HepG2 (cell line): ENCODE measurements around the gene SAP25. TPM values are rescaled to one million over a fixed set of nuclear protein-coding genes. Genes with fewer than 3 reads are reported as not detected.

Experiments
- EP300 ChIP-seq, 3 experiments: sonication (generic) in 1 of 3; formaldehyde crosslinking in 1 of 3; IDR thresholded peaks; 2 replicates each; pipeline versions ENCODE4 v1.5.1 to v1.6.1; 2011 to 2020; ENCODE audit warnings: low read depth in 2 of 3, low read length in 2 of 3, borderline replicate concordance in 1 of 3, improper control_type of control experiment in 1 of 3, mild to moderate bottlenecking in 1 of 3, missing genetic modification reagents in 1 of 3, moderate library complexity in 1 of 3
- ESRRA ChIP-seq: sonication (generic); formaldehyde crosslinking; IDR thresholded peaks from 2 replicates; pipeline ENCODE4 v1.5.1; 2020; ENCODE audit warnings: mild to moderate bottlenecking, low read depth, missing genetic modification reagents
- HES4 ChIP-seq: sonication (generic); formaldehyde crosslinking; IDR thresholded peaks from 2 replicates; pipeline ENCODE4 v1.9.0; 2021; ENCODE audit warnings: mild to moderate bottlenecking, missing genetic modification reagents, borderline replicate concordance
- HMGXB3 ChIP-seq: sonication (generic); formaldehyde crosslinking; IDR thresholded peaks from 2 replicates; pipeline ENCODE4 v1.4.0; 2020; ENCODE audit warnings: missing genetic modification reagents, borderline replicate concordance
- PRMT3 ChIP-seq: sonication (generic); formaldehyde crosslinking; IDR thresholded peaks from 2 replicates; pipeline ENCODE4 v1.8.1; 2022; ENCODE audit warnings: low read depth, mild to moderate bottlenecking, moderate library complexity, missing genetic modification reagents, borderline replicate concordance
- PRPF4 ChIP-seq: fragments of 200-400 bp; formaldehyde crosslinking; IDR thresholded peaks from 2 replicates; pipeline ENCODE4 v1.6.1; 2016; ENCODE audit warnings: low read length, low read depth; ENCODE audit not compliant: poor library complexity, severe bottlenecking
- ZNF33B ChIP-seq: sonication (generic); formaldehyde crosslinking; IDR thresholded peaks from 2 replicates; pipeline ENCODE4 v1.5.1; 2020; ENCODE audit warnings: mild to moderate bottlenecking, missing genetic modification reagents
- ZNF674 ChIP-seq: sonication (generic); formaldehyde crosslinking; IDR thresholded peaks from 2 replicates; pipeline ENCODE4 v1.5.0; 2020; ENCODE audit warnings: low read depth, mild to moderate bottlenecking, missing genetic modification reagents
- polyA plus RNA-seq, 8 experiments: library from polyadenylated mRNA; depleted of rRNA in 3 of 8; stranded (reverse) in 7 of 8; unstranded in 1 of 8; fragments of >200 nt; fragmentation: Illumina TruSeq in 4 of 8; extraction: Trizol in 4 of 8; gene quantifications; 2 replicates each; pipeline versions ENCODE4 v1.2.1 to v1.2.3, GENCODE V29; 2011 to 2016; ENCODE audit warnings: low read depth in 4 of 8, missing spikeins in 1 of 8, mixed read lengths in 1 of 8; ENCODE audit not compliant: insufficient read depth in 1 of 8
- total RNA-seq, 5 experiments: library from RNA; depleted of rRNA; stranded (reverse); fragments of >200 nt; fragmentation: Illumina TruSeq; extraction: Trizol; gene quantifications; 2 replicates each; pipeline ENCODE4 v1.2.3, GENCODE V29; 2016; ENCODE audit warnings: low read depth in 1 of 5

The SAP25 gene
- total and polyA plus RNA-seq, 2 of the 13 experiments (the other 11 are each of a cell fraction or from before 2014, with no cell fraction given): 0.15 to 0.20 TPM

- no peak for TF ChIP-seq HMGXB3
- no peak for TF ChIP-seq PRPF4
- no peak for TF ChIP-seq EP300 (IDR thresholded peaks at IDR 0.05; ENCODE audit: low read depth in 2 of 2, low read length in 2 of 2)
- TF ChIP-seq EP300 (CRISPR knock-in tag; IDR thresholded peaks at IDR 0.05; ENCODE audit: borderline replicate concordance): no peak
- TF ChIP-seq HES4: no peak
- no peak for TF ChIP-seq ZNF33B (CRISPR knock-in tag)
- no peak for TF ChIP-seq ESRRA (CRISPR knock-in tag)
- TF ChIP-seq ZNF674 (CRISPR knock-in tag): no peak
- TF ChIP-seq PRMT3: no peak
Measured at GRCh38 chr7:100584054-100584682, 10.5 kb upstream of the SAP25 start (continued).
